Natural killer cell (primary cell): ENCODE results near the gene TEP1. TPM values are rescaled to one million over a fixed set of nuclear protein-coding genes. Genes with fewer than 3 reads are reported as not detected.

Source experiments
- ATAC-seq, 3 donors: fragments of 150-1000 bp in 2 of 3; fragments of 200-7000 bp in 1 of 3; cut with Tn5 transposase; 1 replicate in 1 of 3; 2 replicates in 2 of 3; pipeline ENCODE4 v1.10.0; 2021; ENCODE audit warnings: mild to moderate bottlenecking in 2 of 3, moderate library complexity in 2 of 3
- DNase-seq, 2 donors: peaks; one replicate each; pipeline versions ENCODE4 v3.0.0 to v3.0.0-alpha.2; 2013 to 2021; ENCODE audit warnings: mixed read lengths in 1 of 2
- H3K27ac ChIP-seq: one replicate; pipeline ENCODE4 v1.5.1; 2013; ENCODE audit warnings: mild to moderate bottlenecking, low read length
- H3K27me3 ChIP-seq: one replicate; pipeline ENCODE4 v1.6.1; 2013; ENCODE audit warnings: low read length; ENCODE audit not compliant: control insufficient read depth, insufficient read depth
- H3K36me3 ChIP-seq: one replicate; pipeline ENCODE4 v1.6.1; 2013; ENCODE audit warnings: low read length; ENCODE audit not compliant: control insufficient read depth, insufficient read depth
- H3K4me1 ChIP-seq: one replicate; pipeline ENCODE4 v1.6.1; 2013; ENCODE audit warnings: low read length; ENCODE audit not compliant: control insufficient read depth, insufficient read depth
- H3K4me3 ChIP-seq: one replicate; pipeline ENCODE4 v1.5.1; 2013; ENCODE audit warnings: low read length
- H3K9me3 ChIP-seq: one replicate; pipeline ENCODE4 v1.6.1; 2013; ENCODE audit warnings: low read length; ENCODE audit not compliant: control insufficient read depth, insufficient read depth
- H3K27ac Mint-ChIP-seq, 2 donors: one replicate each; pipeline ENCODE4 v1.8.0; 2022; ENCODE audit warnings: mild to moderate bottlenecking in 2 of 2, mixed read lengths in 2 of 2, moderate library complexity in 1 of 2
- H3K27me3 Mint-ChIP-seq, 2 donors: one replicate each; pipeline ENCODE4 v1.8.0; 2022; ENCODE audit warnings: low read depth in 2 of 2, mixed read lengths in 2 of 2
- H3K36me3 Mint-ChIP-seq: one replicate; pipeline ENCODE4 v1.8.0; 2022; ENCODE audit warnings: mixed read lengths
- H3K4me1 Mint-ChIP-seq, 2 donors: one replicate each; pipeline ENCODE4 v1.8.0; 2022; ENCODE audit warnings: mixed read lengths in 2 of 2
- H3K4me3 Mint-ChIP-seq: one replicate; pipeline ENCODE4 v1.8.0; 2022; ENCODE audit warnings: mild to moderate bottlenecking, moderate library complexity, mixed read lengths
- H3K9me3 Mint-ChIP-seq, 2 donors: one replicate each; pipeline ENCODE4 v1.8.0; 2022; ENCODE audit warnings: mixed read lengths in 2 of 2
- CTCF ChIP-seq: fragments of 200-600 bp; IDR thresholded peaks from one replicate; pipeline ENCODE4 v1.8.0; 2022; ENCODE audit warnings: antibody characterized with exemption
- WGBS: methylation state at CpG from one replicate; pipeline ENCODE4 v1.1.7; 2013; ENCODE audit warnings: missing lambda C conversion rate; ENCODE audit not compliant: insufficient coverage; 5-methylcytosine and 5-hydroxymethylcytosine counted together
- intact Hi-C: fragments of 100-400 bp; cut with micrococcal nuclease; formaldehyde crosslinking; loops from one replicate; pipeline ENCODE4 v1.14.2; 2022
- total RNA-seq, 4 donors: library from RNA; stranded (reverse); fragments of 120-200 nt in 1 of 4; gene quantifications; one replicate each; pipeline versions ENCODE4 v1.2.3 to v1.2.4, GENCODE V29; 2013 to 2022

Gene TEP1
- total RNA-seq, 3 donors from 2014 or later (not counting 1 experiment from before 2014, with no cell fraction given): 76.3 to 83.2 (median 80.8) TPM

DNA sequence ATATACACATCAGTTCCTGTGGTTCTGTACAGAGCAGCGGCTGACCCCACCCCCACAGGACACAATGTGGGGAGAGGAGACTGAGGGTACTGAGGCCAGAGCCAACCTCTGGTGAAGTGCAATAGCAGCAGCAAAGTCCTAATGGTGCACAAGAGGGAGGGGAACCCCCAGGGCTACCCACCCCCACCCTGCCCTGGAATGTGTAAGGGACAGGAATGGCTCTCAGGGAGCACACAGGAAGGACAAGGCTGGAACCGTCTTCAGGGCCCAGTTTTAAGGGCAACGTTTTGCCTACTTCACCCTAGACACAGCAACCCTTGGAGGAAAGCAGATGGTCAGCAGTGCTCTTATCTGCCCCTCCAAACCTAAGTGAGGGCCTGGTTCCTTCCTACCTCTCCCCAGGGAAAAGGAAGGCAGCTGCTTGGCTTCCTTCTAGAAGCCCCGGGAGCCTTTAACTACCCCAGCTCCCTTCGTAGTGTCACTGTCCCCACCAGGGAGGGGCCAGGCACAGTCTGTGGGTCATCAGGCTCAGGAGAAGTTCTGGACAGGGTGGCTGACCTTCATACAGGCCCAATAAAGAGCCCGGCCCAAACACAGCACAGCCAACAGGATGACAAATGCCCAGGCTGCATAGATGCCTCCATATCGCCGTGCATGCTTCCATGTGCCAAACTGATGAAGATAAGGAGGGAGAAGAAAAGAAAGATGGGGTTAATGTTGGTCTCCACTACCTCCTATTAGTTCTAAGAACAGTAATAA, 44.9 kb upstream of the TEP1 start:
- H3K9me3 ChIP-seq: no peaks in the 10 kb centered on the region
- H3K4me3 ChIP-seq: no peak overlapping the region
- Mint-ChIP-seq H3K27me3 (no peaks in the 10 kb centered on the region), H3K4me3 (no peak overlapping the region), H3K27ac (peak overlapping the region in 1 of 2 donors; percentile 94), H3K36me3 (peaks cover 7% of the 10 kb centered on the region), H3K9me3 (no peaks in the 10 kb centered on the region), H3K4me1 (peaks cover 26 to 33% of the 10 kb centered on the region in 2 donors)
- ATAC-seq: no peak
- no peak overlapping the region for H3K27ac ChIP-seq
- H3K4me1 ChIP-seq: peaks cover 46% of the 10 kb centered on the region
- H3K36me3 ChIP-seq: peaks cover 36% of the 10 kb centered on the region
- intact Hi-C loops: no loop called here
- WGBS: 79% methylated on average over 7 of the region's 8 CpGs
- no peaks in the 10 kb centered on the region for H3K27me3 ChIP-seq
- no peak for TF ChIP-seq CTCF
- no peak for DNase-seq

DNA sequence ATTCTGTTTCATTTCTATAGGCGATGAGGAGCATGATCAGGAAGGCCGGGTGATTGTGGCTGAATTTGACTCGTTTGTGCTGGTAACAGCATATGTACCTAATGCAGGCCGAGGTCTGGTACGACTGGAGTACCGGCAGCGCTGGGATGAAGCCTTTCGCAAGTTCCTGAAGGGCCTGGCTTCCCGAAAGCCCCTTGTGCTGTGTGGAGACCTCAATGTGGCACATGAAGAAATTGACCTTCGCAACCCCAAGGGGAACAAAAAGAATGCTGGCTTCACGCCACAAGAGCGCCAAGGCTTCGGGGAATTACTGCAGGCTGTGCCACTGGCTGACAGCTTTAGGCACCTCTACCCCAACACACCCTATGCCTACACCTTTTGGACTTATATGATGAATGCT, 43.7 kb upstream of the TEP1 start:
- Mint-ChIP-seq H3K4me1 (peaks cover 21 to 40% of the 10 kb centered on the region in 2 donors), H3K4me3 (no peak overlapping the region), H3K9me3 (no peaks in the 10 kb centered on the region), H3K27me3 (no peaks in the 10 kb centered on the region), H3K36me3 (peaks cover 7% of the 10 kb centered on the region), H3K27ac (no peak overlapping the region)
- Histone ChIP-seq H3K36me3 (peaks cover 40% of the 10 kb centered on the region), H3K4me1 (peaks cover 43% of the 10 kb centered on the region), H3K9me3 (no peaks in the 10 kb centered on the region), H3K27ac (no peak overlapping the region), H3K27me3 (no peaks in the 10 kb centered on the region), H3K4me3 (no peak overlapping the region)
- 92% methylated on average over 13 of the region's 13 CpGs for WGBS
- ATAC-seq (no peak), DNase-seq (no peak)
- intact Hi-C loops: no loop called here
- TF ChIP-seq CTCF: no peak

GRCh38 chr14:20455355-20456300, 42.3 kb upstream of the TEP1 start:
- no peak overlapping the region for H3K27ac Mint-ChIP-seq
- peaks cover 7% of the 10 kb centered on the region for H3K36me3 Mint-ChIP-seq
- Histone ChIP-seq H3K27ac (peak overlapping the region; percentile 89), H3K9me3 (no peaks in the 10 kb centered on the region), H3K36me3 (peaks cover 48% of the 10 kb centered on the region), H3K27me3 (no peaks in the 10 kb centered on the region), H3K4me3 (peak overlapping the region; percentile 79), H3K4me1 (peaks cover 36% of the 10 kb centered on the region)
- peak; percentile 60 to 84 (median 62) for ATAC-seq
- no peak overlapping the region for H3K4me3 Mint-ChIP-seq
- intact Hi-C loops: loop anchor here (1.0 to 2.0 kb wide), 5 partner anchors 13 to 227 kb away; partner anchors contain the start of genes PARP2, PNP and TEP1
- no peak for TF ChIP-seq CTCF
- no peaks in the 10 kb centered on the region for H3K27me3 Mint-ChIP-seq
- H3K4me1 Mint-ChIP-seq: peaks cover 11 to 32% of the 10 kb centered on the region in 2 donors
- peak in 1 of 2 donors; percentile 90 for DNase-seq
- WGBS: under 1% methylated on average over 38 of the region's 39 CpGs
- no peaks in the 10 kb centered on the region for H3K9me3 Mint-ChIP-seq
